Measurements from ENCODE around the gene ZBTB8OS.

DNA sequence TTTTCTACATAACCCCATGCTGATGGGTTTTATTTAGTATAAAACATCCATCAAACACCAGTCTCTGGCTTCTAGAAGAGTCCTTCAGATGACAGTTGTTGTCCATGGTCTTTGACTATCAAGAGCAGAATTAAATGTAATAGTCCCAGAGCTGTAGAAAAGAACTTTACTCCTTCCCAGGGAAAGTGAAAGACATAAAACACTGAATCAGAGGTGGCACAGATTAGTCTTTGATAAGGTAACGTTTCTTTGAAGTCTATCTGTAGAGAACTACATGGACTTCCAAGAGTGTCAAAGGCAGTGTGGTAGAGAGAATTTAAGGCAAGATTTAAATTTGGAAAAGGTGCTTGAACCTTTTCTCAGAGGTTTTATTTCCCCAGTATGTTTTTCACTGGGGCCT, 30.3 kb upstream of the ZBTB8OS start:
- no peak for TF ChIP-seq TEAD1 (CRISPR knock-in tag; IDR thresholded peaks at IDR 0.05)
- TF ChIP-seq, protein P1, sequence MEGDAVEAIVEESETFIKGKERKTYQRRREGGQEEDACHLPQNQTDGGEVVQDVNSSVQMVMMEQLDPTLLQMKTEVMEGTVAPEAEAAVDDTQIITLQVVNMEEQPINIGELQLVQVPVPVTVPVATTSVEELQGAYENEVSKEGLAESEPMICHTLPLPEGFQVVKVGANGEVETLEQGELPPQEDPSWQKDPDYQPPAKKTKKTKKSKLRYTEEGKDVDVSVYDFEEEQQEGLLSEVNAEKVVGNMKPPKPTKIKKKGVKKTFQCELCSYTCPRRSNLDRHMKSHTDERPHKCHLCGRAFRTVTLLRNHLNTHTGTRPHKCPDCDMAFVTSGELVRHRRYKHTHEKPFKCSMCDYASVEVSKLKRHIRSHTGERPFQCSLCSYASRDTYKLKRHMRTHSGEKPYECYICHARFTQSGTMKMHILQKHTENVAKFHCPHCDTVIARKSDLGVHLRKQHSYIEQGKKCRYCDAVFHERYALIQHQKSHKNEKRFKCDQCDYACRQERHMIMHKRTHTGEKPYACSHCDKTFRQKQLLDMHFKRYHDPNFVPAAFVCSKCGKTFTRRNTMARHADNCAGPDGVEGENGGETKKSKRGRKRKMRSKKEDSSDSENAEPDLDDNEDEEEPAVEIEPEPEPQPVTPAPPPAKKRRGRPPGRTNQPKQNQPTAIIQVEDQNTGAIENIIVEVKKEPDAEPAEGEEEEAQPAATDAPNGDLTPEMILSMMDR (IDR thresholded peaks at IDR 0.05), result no peak
- TF ChIP-seq ZNF317 (CRISPR knock-in tag; IDR thresholded peaks at IDR 0.05; ENCODE audit: borderline replicate concordance, low read depth), result no peak
- TF ChIP-seq, protein P2, sequence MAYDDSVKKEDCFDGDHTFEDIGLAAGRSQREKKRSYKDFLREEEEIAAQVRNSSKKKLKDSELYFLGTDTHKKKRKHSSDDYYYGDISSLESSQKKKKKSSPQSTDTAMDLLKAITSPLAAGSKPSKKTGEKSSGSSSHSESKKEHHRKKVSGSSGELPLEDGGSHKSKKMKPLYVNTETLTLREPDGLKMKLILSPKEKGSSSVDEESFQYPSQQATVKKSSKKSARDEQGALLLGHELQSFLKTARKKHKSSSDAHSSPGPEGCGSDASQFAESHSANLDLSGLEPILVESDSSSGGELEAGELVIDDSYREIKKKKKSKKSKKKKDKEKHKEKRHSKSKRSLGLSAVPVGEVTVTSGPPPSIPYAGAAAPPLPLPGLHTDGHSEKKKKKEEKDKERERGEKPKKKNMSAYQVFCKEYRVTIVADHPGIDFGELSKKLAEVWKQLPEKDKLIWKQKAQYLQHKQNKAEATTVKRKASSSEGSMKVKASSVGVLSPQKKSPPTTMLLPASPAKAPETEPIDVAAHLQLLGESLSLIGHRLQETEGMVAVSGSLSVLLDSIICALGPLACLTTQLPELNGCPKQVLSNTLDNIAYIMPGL (CRISPR knock-in tag; IDR thresholded peaks at IDR 0.05), result no peak
- TF ChIP-seq ZNF121 (CRISPR knock-in tag; IDR thresholded peaks at IDR 0.05), result no peak
- TF ChIP-seq ATF1 (CRISPR knock-in tag; IDR thresholded peaks at IDR 0.05), result no peak
- TF ChIP-seq, protein P3, sequence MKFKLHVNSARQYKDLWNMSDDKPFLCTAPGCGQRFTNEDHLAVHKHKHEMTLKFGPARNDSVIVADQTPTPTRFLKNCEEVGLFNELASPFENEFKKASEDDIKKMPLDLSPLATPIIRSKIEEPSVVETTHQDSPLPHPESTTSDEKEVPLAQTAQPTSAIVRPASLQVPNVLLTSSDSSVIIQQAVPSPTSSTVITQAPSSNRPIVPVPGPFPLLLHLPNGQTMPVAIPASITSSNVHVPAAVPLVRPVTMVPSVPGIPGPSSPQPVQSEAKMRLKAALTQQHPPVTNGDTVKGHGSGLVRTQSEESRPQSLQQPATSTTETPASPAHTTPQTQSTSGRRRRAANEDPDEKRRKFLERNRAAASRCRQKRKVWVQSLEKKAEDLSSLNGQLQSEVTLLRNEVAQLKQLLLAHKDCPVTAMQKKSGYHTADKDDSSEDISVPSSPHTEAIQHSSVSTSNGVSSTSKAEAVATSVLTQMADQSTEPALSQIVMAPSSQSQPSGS (CRISPR knock-in tag; IDR thresholded peaks at IDR 0.05; ENCODE audit: borderline replicate concordance, low read depth), result no peak
- TF ChIP-seq, protein P4, sequence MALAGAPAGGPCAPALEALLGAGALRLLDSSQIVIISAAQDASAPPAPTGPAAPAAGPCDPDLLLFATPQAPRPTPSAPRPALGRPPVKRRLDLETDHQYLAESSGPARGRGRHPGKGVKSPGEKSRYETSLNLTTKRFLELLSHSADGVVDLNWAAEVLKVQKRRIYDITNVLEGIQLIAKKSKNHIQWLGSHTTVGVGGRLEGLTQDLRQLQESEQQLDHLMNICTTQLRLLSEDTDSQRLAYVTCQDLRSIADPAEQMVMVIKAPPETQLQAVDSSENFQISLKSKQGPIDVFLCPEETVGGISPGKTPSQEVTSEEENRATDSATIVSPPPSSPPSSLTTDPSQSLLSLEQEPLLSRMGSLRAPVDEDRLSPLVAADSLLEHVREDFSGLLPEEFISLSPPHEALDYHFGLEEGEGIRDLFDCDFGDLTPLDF (CRISPR knock-in tag; IDR thresholded peaks at IDR 0.05), result no peak
- TF ChIP-seq, protein P5, sequence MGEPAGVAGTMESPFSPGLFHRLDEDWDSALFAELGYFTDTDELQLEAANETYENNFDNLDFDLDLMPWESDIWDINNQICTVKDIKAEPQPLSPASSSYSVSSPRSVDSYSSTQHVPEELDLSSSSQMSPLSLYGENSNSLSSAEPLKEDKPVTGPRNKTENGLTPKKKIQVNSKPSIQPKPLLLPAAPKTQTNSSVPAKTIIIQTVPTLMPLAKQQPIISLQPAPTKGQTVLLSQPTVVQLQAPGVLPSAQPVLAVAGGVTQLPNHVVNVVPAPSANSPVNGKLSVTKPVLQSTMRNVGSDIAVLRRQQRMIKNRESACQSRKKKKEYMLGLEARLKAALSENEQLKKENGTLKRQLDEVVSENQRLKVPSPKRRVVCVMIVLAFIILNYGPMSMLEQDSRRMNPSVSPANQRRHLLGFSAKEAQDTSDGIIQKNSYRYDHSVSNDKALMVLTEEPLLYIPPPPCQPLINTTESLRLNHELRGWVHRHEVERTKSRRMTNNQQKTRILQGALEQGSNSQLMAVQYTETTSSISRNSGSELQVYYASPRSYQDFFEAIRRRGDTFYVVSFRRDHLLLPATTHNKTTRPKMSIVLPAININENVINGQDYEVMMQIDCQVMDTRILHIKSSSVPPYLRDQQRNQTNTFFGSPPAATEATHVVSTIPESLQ (CRISPR knock-in tag; IDR thresholded peaks at IDR 0.05), result no peak
